Activated gamma-delta T cell treated with anti-CD3 and anti-CD28 coated beads, Interleukin-2, amount 50 U/mL, for 16 hours (primary cell): ENCODE data around the gene GABRA5.
"Not testable (repeated sequence)": the region's sequence is repeated elsewhere in the genome, so short reads cannot be mapped to it uniquely, and the experiment has no call there.

Experiments used
- DNase-seq: peaks from one replicate; pipeline ENCODE4 v3.0.0-alpha.2; 2020; ENCODE audit warnings: low read depth

Gene GABRA5

DNA sequence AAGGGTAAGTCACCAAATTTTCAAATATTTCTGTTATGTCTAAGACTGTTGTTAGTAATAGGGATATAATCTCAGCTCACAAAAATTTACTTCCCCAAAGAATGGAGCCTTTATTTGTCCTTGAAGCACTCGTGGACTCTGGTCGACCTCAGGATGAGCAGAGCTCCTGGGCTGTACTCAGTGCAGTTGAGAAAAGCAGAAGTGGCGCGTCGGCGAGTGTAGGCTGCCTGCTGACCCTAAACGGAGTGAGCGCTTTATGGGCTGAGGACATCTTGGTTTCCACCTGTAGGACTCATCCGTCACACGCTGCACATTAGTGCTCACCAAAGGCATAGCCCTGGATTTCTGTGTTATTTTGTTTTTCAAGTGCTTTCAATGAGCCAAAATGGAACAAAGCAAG lies 11.0 kb downstream of the GABRA5 start:
- no peak for DNase-seq

DNA sequence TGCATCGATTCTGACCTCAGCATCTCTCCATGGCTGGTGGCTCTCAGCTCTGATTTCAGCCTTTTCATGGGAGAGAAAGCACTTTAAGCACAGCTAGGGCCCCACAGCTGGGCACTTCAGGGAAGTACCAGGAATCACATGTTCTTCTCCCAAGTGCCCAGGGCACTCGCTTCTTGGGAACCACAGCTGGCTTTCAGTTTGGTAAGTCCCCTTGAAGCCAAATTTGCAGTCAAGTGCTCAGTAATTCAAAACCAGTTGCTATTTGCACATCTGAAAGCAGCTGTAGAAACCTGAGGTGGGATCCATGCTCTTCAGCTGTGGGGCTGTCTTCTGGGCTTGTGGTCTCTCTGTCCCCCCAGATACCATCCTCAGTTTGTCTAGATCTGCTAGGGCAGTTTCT lies 12.8 kb downstream of the GABRA5 start:
- no peak for DNase-seq

DNA sequence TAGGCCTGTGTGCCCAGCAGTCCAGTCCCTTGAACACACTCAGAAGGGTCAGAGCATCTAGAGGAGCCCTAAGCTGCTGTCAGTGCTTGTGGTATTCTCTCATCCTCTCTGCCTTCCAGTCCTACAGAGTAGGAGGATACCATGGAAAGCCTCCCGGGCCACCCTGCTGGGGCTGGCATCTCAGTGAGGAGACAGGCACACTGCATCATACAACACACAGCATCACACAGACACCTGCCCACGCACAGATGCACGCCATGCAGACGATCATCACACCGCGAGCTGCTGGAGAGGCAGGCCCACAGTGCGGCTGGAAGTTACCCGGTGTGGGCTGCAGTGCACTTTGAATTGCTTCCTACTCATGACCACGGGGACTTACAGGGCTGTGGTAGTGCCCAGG lies 15.2 kb downstream of the GABRA5 start:
- DNase-seq: no peak

DNA sequence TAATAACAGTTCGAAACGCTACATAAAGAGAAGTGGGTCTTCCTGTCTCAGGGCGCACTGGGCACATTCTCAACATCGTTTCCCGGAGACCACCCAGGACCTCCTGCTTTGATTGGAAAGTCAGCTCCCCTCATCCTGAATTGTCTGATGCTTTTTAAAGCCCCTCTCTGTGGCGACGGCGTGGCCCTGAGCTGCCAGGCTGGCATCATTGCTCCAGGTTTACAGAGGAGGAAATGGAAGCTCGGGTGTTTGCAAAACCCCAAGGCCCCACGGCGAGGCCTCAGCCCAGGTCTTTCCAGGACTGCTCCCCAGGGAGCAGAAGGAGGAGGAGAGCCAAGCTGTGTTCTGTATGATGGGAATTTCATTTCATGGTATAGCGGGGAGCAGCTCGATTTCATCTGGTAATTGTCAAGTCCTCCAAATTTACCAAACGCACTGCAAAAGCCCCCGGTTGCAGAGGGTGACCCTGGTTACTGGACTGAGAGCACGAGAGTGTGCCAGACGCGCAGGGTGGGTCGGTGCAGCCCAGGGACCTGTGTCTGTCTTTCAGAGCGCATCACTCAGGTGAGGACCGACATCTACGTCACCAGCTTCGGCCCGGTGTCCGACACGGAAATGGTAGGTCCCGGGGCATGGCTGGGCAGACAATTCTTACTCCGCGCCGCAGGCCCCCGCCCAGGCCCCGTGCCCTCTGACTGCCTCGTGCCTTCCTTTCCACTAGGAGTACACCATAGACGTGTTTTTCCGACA lies 15.9 kb downstream of the GABRA5 start:
- DNase-seq: no peak

DNA sequence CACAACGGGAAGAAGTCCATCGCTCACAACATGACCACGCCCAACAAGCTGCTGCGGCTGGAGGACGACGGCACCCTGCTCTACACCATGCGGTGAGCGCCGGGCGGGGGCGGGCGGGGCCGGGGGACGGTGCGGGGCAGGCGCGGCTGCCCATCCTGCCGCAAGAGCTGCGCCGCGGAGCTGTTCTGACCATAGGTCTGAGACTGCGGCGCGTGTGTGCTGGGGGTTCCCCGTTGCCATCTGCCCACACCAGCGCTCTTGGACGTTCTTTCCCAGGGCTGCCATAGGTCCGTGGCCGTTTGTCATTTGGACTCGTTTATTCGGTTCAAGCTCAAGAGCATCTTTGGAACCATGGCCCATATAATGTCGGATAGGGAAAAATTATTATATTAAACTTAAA lies 16.6 kb downstream of the GABRA5 start:
- no peak for DNase-seq

DNA sequence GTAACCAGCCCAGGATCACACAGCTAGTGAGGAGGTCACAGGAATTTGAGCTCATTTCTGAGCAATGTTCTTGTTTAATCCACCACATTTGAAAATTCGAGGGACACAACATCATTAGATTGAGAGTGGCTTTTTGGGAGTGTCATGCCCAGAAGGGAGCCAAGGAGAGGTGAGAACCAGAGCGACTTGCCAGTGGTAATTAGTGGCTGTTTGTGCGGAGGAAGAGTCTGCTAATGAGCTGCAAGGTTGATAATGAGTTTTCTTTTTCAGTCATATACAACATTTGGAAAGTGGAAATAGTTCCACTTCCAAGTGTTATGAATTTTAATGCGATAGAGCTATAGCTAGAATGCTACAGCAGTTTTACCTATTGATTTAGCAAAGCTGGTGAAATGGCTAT lies 19.7 kb downstream of the GABRA5 start:
- no peak for DNase-seq

DNA sequence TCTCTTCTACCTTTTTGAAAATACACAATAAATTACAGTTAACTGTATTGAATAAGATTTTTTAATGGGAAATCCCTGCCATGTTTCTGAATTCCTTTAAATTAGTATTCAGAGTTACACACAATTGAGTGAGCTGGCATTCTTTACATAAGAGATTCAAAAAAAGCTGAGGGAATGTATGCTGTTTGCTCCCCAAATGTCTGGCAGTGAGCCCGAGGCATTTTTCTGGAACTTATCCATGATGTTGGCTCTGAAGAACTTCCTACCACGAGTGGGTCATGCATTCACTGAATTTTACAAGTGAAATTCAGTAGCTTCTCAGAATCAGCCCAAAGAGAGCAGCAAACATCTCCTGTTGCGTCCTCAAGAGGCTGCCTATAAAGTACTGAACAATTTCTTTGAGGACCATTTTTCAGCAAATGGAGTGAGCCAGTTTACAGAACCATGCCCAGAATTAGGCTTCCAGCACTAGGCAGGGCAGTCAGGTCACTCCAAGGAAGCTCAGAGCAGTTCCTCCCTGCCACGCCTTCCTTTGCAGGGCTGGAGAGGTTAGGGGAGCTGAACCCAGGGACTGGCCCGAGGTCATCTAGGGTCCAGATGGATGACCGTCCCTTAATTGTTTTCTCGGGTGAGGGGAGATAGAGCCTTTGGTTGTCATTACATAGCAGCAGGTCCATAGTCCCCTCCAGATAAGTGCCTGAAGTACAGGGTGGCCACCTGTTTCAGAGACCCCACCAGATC lies 21.2 kb downstream of the GABRA5 start:
- DNase-seq: no peak

DNA sequence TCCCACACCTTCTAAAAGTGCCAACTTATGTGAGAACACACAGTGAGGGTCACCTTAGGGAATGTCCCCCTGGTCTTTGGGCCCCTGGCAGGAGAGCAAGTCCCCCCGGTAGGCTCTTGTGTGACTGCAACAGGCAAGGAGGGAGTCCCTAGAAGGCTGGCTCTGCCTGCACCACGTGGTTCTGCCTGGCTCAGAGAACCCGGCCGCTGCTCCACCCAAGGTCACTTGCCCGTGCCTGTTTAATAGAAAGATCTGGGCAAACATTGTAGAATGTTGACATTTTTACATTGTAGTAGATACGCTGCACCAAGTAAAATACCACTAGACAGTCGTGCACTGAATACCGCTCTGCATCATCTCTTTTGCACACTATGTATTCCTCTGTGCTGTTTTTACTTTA lies 21.9 kb downstream of the GABRA5 start:
- no peak for DNase-seq

DNA sequence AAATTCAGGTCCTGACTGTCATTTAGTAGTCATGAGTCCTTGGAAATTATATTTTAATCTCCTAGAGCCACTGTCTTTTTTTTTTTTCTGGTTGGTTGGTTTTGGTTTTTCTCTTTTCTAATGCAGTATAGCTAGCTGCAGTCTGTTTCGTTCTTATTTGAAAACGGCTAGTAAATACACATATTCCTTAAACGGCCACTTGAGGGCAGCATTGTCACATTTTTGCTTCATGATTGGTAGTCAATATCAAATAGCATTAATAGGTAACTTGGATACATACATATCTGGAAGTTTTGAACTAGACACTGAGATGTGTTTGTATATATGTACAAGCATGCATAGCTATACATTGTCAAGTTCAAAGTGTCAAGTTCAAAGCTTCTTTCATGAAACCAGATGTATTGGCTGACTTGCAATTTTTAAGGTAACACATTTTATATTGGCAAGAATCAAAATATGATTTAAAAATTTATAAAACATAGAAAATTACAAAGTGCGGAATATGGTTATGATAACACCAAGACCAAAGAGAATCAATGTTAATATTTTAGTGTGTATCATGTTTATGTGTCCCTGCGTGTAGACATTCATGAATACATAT lies 22.5 kb downstream of the GABRA5 start:
- DNase-seq: no peak

DNA sequence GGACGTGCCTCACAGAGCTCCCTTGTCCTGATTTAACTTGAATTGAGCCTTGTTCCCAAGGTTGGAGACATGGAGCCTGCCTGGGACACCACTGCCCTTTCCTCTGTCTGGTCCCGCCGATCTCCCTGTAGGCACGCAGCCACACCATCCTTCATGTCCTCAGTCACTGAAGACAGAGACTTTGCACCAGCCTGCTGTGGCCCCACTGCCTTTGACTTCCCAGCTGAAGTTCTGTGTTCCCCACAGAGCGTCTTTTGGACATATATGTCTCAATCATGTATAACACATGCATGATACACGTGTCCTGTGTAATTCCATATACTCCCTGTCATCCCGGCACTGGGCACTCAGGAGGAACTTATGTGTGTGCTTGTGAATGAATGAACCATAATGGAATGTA lies 23.6 kb downstream of the GABRA5 start:
- DNase-seq: no peak

DNA sequence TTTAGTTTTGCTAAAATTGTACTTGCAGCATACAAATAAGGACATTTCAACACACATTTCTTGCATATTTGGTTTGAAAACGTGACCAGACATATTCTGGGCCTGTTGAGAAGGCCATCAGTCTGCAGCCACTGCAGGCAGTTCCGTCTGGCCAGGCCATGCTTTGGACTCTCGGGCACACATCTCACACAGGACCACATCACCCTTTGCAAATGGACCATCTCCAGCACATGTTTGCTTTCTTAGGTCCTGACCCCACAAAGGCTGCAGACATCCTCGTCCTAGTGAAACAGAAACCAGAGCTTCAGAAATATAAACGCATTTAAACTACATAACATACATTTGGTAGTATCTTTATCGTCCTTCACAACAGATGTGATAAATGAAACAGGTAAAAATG lies 24.1 kb downstream of the GABRA5 start:
- DNase-seq: no peak

DNA sequence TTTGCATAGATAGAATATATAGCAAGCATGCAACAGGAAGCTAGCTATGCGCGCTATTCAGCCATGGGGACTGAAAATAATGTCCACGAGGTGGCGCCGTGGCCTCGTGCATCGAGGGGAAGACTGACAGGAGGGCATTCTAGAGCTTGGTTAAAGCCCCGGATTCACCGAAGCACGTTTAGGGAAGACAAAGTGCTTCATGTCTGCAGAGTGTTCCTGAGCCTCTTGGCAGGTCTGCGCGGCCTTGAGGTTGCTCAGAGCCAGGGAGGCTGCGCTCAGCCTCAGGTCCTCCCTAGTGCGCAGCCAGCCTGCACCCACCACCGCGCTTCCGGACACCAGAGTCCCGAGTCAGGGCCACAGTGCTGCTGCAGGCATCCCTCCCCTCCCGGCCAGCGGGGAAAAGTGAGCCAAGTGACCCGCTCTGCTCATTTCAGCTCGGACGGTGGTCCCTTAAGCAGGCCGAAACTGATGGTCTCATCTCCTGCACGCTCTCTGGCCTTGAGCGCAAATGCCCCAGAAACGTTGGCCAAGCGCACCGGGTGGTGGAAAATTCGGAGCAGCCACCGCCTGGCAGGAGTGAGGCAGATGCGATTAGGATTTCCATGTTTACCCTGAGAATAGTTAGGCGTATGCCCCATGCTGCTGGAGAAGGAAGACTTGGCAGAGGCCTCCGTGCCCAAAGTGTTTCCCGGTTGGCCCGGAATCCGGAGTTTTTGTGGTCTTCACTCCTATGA lies 24.8 kb downstream of the GABRA5 start:
- no peak for DNase-seq

DNA sequence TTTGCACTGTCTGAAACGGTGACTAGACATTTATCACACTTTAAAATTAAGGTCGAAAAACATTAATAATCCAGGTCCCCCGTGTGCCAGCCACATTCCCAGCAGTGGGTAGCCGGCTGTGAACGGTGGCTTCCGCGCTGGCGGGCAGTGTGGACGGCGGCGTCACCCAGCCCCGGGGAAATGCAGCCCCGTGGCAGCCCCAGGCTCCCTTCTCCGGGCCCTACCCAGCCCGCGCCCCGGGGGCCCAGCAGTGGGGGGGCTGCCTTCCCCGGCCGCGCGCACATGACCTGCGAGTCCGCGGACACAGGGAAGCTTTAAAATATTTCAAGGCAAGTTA lies 25.3 kb downstream of the GABRA5 start:
- DNase-seq: no peak

DNA sequence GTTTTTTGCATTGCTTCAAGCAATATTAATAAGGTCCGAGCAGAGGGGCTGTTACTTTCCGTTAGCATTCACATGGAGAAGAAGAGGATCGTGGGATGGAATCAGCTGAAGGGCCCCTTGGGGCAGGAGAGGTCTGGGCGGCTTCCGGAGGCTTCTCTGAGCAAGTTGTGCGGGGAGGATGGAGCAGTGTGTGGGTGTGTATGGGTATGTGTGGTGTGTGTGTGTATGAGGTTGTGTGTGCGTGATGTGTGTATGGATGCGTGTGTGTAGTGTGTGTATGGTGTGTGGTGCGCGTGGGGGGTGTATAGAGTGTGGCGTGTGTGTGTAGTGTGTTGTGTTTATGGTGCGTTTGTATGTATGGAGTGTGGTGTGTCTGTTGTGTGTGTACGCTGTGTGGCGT lies 25.8 kb downstream of the GABRA5 start:
- DNase-seq: no peak

DNA sequence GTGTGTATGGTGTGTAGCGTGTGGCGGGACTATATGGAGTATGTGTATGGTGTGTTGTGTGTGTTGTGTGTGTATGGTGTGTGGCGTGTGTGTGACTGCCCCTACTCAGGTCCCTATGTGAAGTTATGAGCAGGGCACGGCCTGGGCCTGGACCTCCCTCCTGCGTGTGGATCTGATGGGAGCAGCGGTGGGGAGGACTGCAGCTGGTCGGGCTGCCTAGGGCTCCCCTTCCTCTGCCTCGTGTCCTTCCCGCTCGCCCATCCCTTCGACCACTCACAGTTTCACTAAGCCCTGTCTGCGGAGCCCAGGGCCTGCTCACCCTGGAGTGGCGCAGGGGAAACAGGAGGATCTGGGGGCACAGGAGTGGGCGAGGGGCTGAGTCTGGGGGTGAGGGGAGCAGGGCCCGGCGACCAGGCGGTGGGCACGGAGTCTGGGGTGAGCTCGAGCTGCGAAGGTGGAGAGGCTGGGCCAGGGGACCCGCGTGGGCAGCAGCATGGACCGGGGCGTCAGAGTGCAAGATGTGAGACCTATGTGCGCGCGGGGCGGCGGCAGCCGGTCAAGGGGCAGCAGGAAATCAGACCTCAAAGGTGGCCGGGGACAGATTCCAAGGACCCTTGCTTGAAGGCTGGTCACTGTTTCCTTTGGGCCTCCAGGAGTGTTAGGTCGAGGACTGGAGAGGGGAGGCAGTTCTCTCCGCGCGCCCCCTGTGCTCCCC lies 26.6 kb downstream of the GABRA5 start:
- no peak for DNase-seq

DNA sequence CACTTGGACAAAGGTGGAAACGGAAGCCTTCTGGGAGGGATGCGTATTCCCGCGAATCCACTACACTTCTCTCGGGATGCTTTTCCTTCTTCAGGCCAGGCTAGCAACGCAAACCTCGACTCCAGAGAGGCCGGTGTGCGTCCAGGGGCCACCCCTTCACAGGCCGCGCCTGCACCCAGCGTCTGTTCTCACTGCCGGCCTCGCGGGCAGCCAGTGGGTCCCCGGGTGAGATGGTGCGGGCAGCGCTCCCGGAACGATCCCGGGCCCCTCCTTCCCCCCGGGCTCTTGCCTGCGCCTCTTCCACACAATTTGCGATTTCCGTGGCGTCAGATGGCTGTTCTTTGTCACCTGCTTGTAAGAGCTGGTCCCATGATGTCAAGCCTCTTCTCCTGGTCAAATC lies 27.3 kb downstream of the GABRA5 start:
- no peak for DNase-seq

DNA sequence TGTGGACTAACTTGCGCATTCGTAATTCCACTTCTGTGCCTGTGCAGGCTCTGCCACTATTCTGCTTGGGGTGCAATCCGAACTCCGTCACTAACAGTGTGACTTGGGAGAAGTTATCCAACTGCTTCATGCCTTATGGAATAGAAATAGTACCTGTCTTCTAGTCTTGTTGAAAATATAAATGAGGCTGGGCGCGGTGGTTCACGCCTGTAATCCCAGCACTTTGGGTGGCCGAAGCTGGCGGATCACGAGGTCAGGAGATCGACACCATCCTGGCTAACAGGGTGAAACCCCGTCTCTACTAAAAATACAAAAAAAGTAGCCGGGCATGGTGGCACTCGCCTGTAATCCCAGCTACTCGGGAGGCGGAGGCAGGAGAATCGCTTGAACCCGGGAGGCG lies 28.5 kb downstream of the GABRA5 start:
- DNase-seq: not testable (repeated sequence)

DNA sequence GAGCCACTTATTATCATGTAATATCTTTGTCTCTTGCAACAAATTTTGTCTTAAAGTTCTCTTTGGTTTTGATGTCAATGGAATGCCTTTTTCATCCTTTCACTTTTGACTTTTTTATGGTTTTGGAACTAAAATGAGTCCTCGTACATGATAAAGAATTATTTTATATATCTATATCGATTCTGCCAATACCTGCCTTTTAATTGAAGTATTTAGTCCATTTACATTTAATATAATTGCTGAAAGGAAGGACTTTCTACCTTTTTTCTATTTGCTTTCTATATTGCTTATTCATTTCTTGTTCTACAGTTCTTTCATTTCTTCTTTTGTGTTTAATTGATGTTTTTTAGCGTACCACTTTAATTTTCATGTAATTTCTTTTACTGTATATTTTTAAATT lies 32.8 kb downstream of the GABRA5 start:
- DNase-seq: no peak

DNA sequence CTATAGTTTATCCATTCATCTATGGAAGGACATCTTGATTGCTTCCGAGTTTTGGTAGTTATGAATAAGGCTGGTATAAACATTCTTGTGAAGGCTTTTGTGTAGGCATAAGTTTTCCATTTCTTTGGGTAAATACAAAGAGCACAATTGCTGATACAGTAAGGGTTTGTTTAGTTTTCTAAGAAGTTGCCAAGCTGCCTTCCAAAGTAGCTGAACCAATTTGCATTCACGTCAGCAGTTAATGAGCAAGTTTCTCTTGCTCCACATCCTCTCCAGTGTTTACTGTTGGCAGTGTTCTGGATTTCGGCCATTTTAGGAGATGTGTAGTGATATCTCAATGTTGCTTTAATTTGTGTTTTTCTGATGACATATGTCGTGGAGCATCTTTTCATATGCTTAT lies 34.2 kb downstream of the GABRA5 start:
- no peak for DNase-seq

DNA sequence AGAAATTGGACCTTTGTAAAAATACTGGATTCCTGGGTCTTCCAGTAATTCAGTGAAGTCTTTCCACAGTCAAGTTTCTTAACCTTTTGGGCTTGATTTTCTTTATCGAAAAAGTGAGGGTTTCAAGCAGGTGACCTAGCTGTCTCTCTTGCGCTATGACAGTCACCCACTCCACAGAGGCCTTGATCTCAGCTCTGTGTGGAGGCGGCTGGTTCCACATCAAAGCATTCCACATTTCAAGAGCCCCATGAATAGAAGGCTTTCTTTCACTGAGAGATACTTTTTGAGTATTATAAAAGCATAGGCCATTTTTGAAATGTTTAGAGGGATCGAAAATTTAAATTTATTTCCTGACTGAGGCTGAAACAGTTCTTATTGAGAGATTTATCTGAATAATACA lies 43.9 kb downstream of the GABRA5 start:
- DNase-seq: no peak

DNA sequence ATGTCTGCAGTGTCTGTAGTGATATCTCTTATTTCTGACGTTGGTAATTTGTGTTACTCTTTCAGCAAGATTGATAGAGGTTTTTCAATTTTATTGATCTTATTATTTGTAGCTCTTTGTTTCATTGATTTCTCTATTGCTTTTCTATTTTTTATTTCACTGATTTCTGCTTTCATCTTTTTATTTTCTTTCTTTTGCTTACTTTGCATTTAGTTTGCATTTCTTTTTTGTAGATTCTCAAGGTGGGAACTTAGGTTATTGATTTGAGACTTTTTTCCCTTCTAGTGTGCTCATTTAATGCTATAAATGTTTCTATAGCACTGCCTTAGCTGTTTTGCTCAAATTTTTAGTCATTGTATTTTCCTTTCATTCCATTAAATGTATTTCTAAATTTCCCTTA lies 54.6 kb downstream of the GABRA5 start:
- DNase-seq: no peak

DNA sequence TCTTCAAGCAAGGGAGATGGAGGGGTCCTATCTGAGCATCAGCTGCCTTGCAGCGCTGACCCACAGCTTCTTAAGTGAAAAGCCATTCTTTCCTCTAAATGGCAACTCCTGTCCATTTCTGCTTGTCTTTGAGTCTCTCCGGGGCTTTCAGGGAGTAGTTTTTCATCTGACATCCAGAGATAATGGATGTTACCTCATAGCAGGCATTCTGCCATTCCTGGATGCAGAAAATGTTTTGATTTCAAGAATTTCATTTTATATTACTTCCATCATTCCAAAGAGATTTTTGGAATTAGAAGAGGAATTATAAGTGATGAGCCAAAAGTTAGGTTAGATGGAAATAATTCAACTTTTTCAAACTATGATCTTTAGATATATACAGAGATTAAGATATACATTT lies 59.2 kb downstream of the GABRA5 start:
- no peak for DNase-seq
